Tongue (tissue), 2 donors: Measurements from ENCODE around the gene RRAGC. TPM values are rescaled to one million over a fixed set of nuclear protein-coding genes. Genes with fewer than 3 reads are reported as not detected.
"Not testable (repeated sequence)": the region's sequence is repeated elsewhere in the genome, so short reads cannot be mapped to it uniquely, and the experiment has no call there.

Experiments
- DNase-seq: peaks from one replicate; pipeline ENCODE4 v3.0.0-alpha.2; 2015
- total RNA-seq: library from RNA; depleted of rRNA; stranded (reverse); fragments of >200 nt; gene quantifications from one replicate; pipeline ENCODE4 v1.2.3, GENCODE V29; 2014

Gene RRAGC
- total RNA-seq, 1 donor from 2014 or later, result 28.0 TPM

- no peak for DNase-seq
Measured at GRCh38 chr1:38817267-38818174, 42.1 kb downstream of the RRAGC start.

- DNase-seq, result peak; percentile 51
Measured at GRCh38 chr1:38815903-38816627, 43.5 kb downstream of the RRAGC start.

GRCh38 chr1:38814984-38815464 lies 44.5 kb downstream of the RRAGC start:
- DNase-seq, result no peak

- DNase-seq, result no peak
Measured at GRCh38 chr1:38814444-38814983, 45.1 kb downstream of the RRAGC start.

GRCh38 chr1:38812981-38813380 lies 46.6 kb downstream of the RRAGC start:
- DNase-seq, result no peak

GRCh38 chr1:38811466-38811865 lies 48.1 kb downstream of the RRAGC start:
- not testable (repeated sequence) for DNase-seq

- no peak for DNase-seq
Measured at GRCh38 chr1:38806090-38806489, 53.5 kb downstream of the RRAGC start.

GRCh38 chr1:38805036-38805435 lies 54.5 kb downstream of the RRAGC start:
- DNase-seq, result no peak

GRCh38 chr1:38804062-38804886 lies 55.3 kb downstream of the RRAGC start:
- DNase-seq, result peak; percentile 36

GRCh38 chr1:38803647-38804046 lies 55.9 kb downstream of the RRAGC start:
- no peak for DNase-seq

- DNase-seq, result no peak
Measured at GRCh38 chr1:38800720-38801671, 58.6 kb downstream of the RRAGC start.

GRCh38 chr1:38793299-38793698 lies 66.3 kb downstream of the RRAGC start:
- DNase-seq, result no peak

GRCh38 chr1:38791892-38792291 lies 67.7 kb downstream of the RRAGC start:
- no peak for DNase-seq

- DNase-seq, result no peak
Measured at GRCh38 chr1:38791164-38791515, 68.4 kb downstream of the RRAGC start.

GRCh38 chr1:38790422-38791163 lies 69.0 kb downstream of the RRAGC start:
- no peak for DNase-seq

- peak; percentile 72 for DNase-seq
Measured at GRCh38 chr1:38789498-38790169, 69.9 kb downstream of the RRAGC start.

- DNase-seq, result peak; percentile 38
Measured at GRCh38 chr1:38788341-38789336, 70.9 kb downstream of the RRAGC start.
